Progenitor cell of endocrine pancreas (in vitro differentiated cells): ENCODE results near the gene ADCY5. TPM values are rescaled to one million over a fixed set of nuclear protein-coding genes. Genes with fewer than 3 reads are reported as not detected.

ENCODE experiments used
- DNase-seq: peaks from one replicate; pipeline ENCODE4 v3.0.0; 2021; ENCODE audit warnings: low spot score; ENCODE audit not compliant: unreplicated experiment
- H3K27ac Mint-ChIP-seq: 2 replicates; pipeline ENCODE4 v1.8.0; 2021; ENCODE audit warnings: mild to moderate bottlenecking, moderate library complexity, mixed read lengths
- H3K27me3 Mint-ChIP-seq: 2 replicates; pipeline ENCODE4 v1.8.0; 2021; ENCODE audit warnings: mixed read lengths
- H3K36me3 Mint-ChIP-seq: 2 replicates; pipeline ENCODE4 v1.8.0; 2022; ENCODE audit warnings: mixed read lengths; ENCODE audit not compliant: insufficient read depth
- H3K4me1 Mint-ChIP-seq: 2 replicates; pipeline ENCODE4 v1.8.0; 2021; ENCODE audit warnings: low read depth, mixed read lengths
- H3K4me3 Mint-ChIP-seq: 2 replicates; pipeline ENCODE4 v1.8.0; 2021; ENCODE audit warnings: low read depth, mild to moderate bottlenecking, moderate library complexity, mixed read lengths
- H3K9me3 Mint-ChIP-seq: 2 replicates; pipeline ENCODE4 v1.8.0; 2021; ENCODE audit warnings: low read depth, mixed read lengths
- CTCF ChIP-seq: fragments of 200-600 bp; sonication (generic); IDR thresholded peaks from one replicate; pipeline ENCODE4 v1.5.0; 2021; ENCODE audit warnings: antibody characterized with exemption, mild to moderate bottlenecking; ENCODE audit not compliant: unreplicated experiment
- total RNA-seq: library from RNA; stranded (reverse); gene quantifications from 2 replicates; pipeline ENCODE4 v1.2.1, GENCODE V29; 2021

ADCY5 gene
- total RNA-seq, 1 donor from 2014 or later: 33.8 TPM

- H3K4me3 Mint-ChIP-seq: no peak overlapping the region
- no peaks in the 10 kb centered on the region for H3K4me1 Mint-ChIP-seq
- no peaks in the 10 kb centered on the region for H3K9me3 Mint-ChIP-seq
- TF ChIP-seq CTCF: no peak
- DNase-seq: no peak
- H3K36me3 Mint-ChIP-seq: peaks cover 16% of the 10 kb centered on the region
- H3K27ac Mint-ChIP-seq: no peak overlapping the region
- H3K27me3 Mint-ChIP-seq: no peaks in the 10 kb centered on the region
Observed at GRCh38 chr3:123305192-123305591, 143.7 kb downstream of the ADCY5 start.

- no peaks in the 10 kb centered on the region for H3K4me1 Mint-ChIP-seq
- TF ChIP-seq CTCF: no peak
- no peaks in the 10 kb centered on the region for H3K9me3 Mint-ChIP-seq
- DNase-seq: no peak
- peaks cover 15% of the 10 kb centered on the region for H3K36me3 Mint-ChIP-seq
- H3K4me3 Mint-ChIP-seq: no peak overlapping the region
- no peaks in the 10 kb centered on the region for H3K27me3 Mint-ChIP-seq
- H3K27ac Mint-ChIP-seq: no peak overlapping the region
Observed at GRCh38 chr3:123303976-123304560, 144.8 kb downstream of the ADCY5 start.

GRCh38 chr3:123302961-123303360 is 145.9 kb downstream of the ADCY5 start:
- Mint-ChIP-seq H3K4me3 (no peak overlapping the region), H3K27me3 (no peaks in the 10 kb centered on the region), H3K4me1 (no peaks in the 10 kb centered on the region), H3K27ac (no peak overlapping the region), H3K36me3 (peaks cover 12% of the 10 kb centered on the region), H3K9me3 (no peaks in the 10 kb centered on the region)
- TF ChIP-seq CTCF: no peak
- DNase-seq: no peak

GRCh38 chr3:123301331-123302184 is 147.3 kb downstream of the ADCY5 start:
- Mint-ChIP-seq H3K27ac (no peak overlapping the region), H3K4me1 (no peaks in the 10 kb centered on the region), H3K27me3 (no peaks in the 10 kb centered on the region), H3K9me3 (no peaks in the 10 kb centered on the region), H3K36me3 (peaks cover 10% of the 10 kb centered on the region), H3K4me3 (no peak overlapping the region)
- no peak for TF ChIP-seq CTCF
- no peak for DNase-seq

- no peak overlapping the region for H3K4me3 Mint-ChIP-seq
- H3K9me3 Mint-ChIP-seq: no peaks in the 10 kb centered on the region
- H3K27ac Mint-ChIP-seq: no peak overlapping the region
- peaks cover 12% of the 10 kb centered on the region for H3K36me3 Mint-ChIP-seq
- no peak for DNase-seq
- H3K4me1 Mint-ChIP-seq: no peaks in the 10 kb centered on the region
- no peak for TF ChIP-seq CTCF
- H3K27me3 Mint-ChIP-seq: no peaks in the 10 kb centered on the region
Observed at GRCh38 chr3:123300583-123300982, 148.3 kb downstream of the ADCY5 start.
